Islet of Langerhans (tissue), 1 donor: Measurements from ENCODE around the gene NPAS1.

Source experiments
- FAIRE-seq: peaks from one replicate; lab custom pipeline; 2011; peaks lifted over from hg19 to GRCh38; lab: Jason Lieb, UNC

The NPAS1 gene

GRCh38 chr19:47020992-47021496, 1.4 kb downstream of the NPAS1 start:
- no peak for FAIRE-seq

GRCh38 chr19:47021536-47022139, 2.0 kb downstream of the NPAS1 start:
- no peak for FAIRE-seq

- no peak for FAIRE-seq
Measured at GRCh38 chr19:47022140-47022536, 2.5 kb downstream of the NPAS1 start.

GRCh38 chr19:47022541-47023447, 3.2 kb downstream of the NPAS1 start:
- FAIRE-seq = no peak

- no peak for FAIRE-seq
Measured at GRCh38 chr19:47023448-47023794, 3.8 kb downstream of the NPAS1 start.

GRCh38 chr19:47024502-47024901, 4.9 kb downstream of the NPAS1 start:
- FAIRE-seq = no peak

GRCh38 chr19:47026156-47026555, 6.5 kb downstream of the NPAS1 start:
- no peak for FAIRE-seq

GRCh38 chr19:47026889-47027288, 7.3 kb downstream of the NPAS1 start:
- no peak for FAIRE-seq

- no peak for FAIRE-seq
Measured at GRCh38 chr19:47027586-47028088, 8.0 kb downstream of the NPAS1 start.

GRCh38 chr19:47028195-47028601, 8.6 kb downstream of the NPAS1 start:
- FAIRE-seq = no peak

GRCh38 chr19:47032171-47032811, 12.7 kb downstream of the NPAS1 start:
- no peak for FAIRE-seq

GRCh38 chr19:47035127-47036096, 15.8 kb downstream of the NPAS1 start:
- FAIRE-seq = no peak

- no peak for FAIRE-seq
Measured at GRCh38 chr19:47036097-47036651, 16.5 kb downstream of the NPAS1 start.

GRCh38 chr19:47037766-47038165, 18.1 kb downstream of the NPAS1 start:
- FAIRE-seq = no peak

GRCh38 chr19:47039239-47039874, 19.7 kb downstream of the NPAS1 start:
- no peak for FAIRE-seq

GRCh38 chr19:47040869-47041268, 21.2 kb downstream of the NPAS1 start:
- FAIRE-seq = no peak

- no peak for FAIRE-seq
Measured at GRCh38 chr19:47044946-47045866, 25.6 kb downstream of the NPAS1 start.

- no peak for FAIRE-seq
Measured at GRCh38 chr19:47045867-47046470, 26.3 kb downstream of the NPAS1 start.

- no peak for FAIRE-seq
Measured at GRCh38 chr19:47047272-47047762, 27.7 kb downstream of the NPAS1 start.
